Dermis blood vessel endothelial cell (primary cell): Measurements from ENCODE around the gene AMMECR1. TPM values are rescaled to one million over a fixed set of nuclear protein-coding genes. Genes with fewer than 3 reads are reported as not detected.
"Not testable (repeated sequence)": the region's sequence is repeated elsewhere in the genome, so short reads cannot be mapped to it uniquely, and the experiment has no call there.

Experiments
- DNase-seq: peaks from one replicate; pipeline ENCODE4 v3.0.0; 2010
- total RNA-seq: library from RNA; depleted of rRNA; stranded (reverse); fragments of >200 nt; gene quantifications from 2 replicates; pipeline ENCODE4 v1.2.3, GENCODE V29; 2014

Gene AMMECR1
- total RNA-seq, 1 donor from 2014 or later = 6.0 TPM

DNA sequence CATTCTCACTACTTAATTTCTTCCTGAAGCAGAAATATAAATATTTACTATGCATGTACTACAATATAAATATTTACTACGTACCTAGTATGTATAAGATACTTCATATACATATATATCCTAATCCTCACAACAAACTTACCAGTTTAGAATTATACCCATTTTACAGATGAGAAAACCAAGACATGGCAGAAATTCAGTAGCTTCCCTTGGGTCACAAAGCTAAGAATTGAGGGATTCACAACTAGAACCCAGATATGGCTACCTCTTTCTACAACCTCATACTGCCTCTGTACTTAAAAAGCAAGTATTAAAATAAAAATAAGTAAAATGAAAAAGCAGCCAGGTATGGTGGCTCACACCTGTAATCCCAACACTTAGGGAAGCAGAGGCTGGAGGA, 65.9 kb downstream of the AMMECR1 start:
- DNase-seq = no peak

- DNase-seq = no peak
Measured at GRCh38 chrX:110251526-110251925, 66.4 kb downstream of the AMMECR1 start.

GRCh38 chrX:110250847-110251246, 67.0 kb downstream of the AMMECR1 start:
- DNase-seq = no peak

DNA sequence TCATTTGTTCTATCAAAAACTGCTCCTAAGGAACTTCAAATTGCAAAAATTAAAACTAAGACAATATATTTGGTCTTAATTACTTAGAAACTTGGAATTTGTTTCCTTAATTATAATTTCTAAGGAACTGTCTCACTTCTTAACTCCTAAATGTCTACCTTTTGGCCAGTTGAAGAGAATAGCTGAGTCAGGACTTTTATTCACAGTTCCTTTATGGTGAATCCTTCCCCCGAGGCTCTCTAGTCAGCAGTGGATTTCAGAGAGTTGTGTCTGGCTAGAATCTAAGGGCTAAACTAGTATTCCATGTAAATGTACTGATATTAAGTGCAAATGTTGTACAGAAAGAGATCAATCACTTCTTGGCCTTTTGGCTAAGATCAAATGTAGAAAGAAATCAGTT, 69.3 kb downstream of the AMMECR1 start:
- DNase-seq = no peak

- DNase-seq = no peak
Measured at GRCh38 chrX:110245011-110245410, 72.9 kb downstream of the AMMECR1 start.

DNA sequence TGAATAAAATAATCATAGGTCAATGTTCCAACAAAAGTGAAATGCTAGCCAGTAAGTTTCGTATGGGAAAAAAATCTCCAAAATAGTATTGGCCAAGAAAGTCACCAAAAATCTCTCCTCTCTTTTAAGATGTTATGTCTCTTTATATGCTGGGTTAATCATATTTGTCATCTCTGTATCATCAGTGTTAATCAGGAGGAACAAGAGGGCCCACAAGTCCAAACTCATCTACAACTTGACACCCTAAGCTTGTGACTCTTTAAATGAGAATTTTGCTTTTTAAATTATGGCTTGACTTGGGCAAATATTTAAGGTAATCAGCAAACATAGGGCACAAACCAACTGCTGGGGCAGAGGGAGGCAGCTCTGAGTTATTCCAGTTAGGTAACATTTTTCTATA, 75.5 kb downstream of the AMMECR1 start:
- no peak for DNase-seq

GRCh38 chrX:110241816-110242215, 76.1 kb downstream of the AMMECR1 start:
- no peak for DNase-seq

DNA sequence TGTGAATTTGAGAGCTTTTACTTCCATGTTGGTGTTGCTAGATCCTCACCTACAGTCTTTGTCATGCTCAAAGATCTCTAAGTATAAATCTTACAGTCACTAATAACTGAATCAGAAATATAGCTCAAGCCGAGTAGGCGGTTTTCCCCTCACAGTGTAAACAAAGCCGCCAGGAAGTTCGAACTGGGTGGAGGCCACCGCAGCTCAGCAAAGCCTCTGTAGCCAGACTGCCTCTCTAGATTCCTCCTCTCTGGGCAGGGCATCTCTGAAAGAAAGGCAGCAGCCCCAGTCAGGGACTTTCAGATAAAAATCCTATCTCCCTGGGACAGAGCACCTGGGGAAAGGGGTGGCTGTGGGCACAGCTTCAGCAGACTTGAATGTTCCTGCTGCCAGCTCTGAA, 79.6 kb downstream of the AMMECR1 start:
- peak; percentile 35 for DNase-seq

- not testable (repeated sequence) for DNase-seq
Measured at GRCh38 chrX:110231485-110231884, 86.4 kb downstream of the AMMECR1 start.

DNA sequence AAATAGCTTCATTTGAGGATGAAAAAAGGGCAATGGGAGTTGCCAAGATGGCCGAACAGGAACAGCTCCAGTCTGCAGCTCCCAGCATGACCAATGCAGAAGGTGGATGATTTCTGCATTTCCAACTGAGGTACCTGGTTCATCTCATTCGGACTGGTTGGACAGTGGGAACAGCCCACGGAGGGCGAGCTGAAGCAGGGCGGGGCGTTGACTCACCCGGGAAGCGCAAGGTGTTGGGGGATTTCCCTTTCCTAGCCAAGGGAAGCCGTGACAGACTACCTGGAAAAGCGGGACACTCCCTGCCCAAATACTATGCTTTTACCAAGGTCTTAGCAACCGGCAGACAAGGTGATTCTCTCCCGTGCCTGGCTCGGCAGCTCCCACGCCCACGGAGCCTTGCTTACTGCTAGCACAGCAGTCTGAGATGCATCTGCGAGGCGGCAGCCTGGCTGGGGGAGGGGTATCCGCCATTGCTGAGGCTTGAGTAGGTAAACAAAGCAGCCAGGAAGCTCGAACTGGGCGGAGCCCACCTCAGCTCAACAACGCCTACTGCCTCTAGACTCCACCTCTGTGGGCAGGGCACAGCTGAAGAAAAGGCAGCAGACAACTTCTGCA, 88.3 kb downstream of the AMMECR1 start:
- DNase-seq = not testable (repeated sequence)

DNA sequence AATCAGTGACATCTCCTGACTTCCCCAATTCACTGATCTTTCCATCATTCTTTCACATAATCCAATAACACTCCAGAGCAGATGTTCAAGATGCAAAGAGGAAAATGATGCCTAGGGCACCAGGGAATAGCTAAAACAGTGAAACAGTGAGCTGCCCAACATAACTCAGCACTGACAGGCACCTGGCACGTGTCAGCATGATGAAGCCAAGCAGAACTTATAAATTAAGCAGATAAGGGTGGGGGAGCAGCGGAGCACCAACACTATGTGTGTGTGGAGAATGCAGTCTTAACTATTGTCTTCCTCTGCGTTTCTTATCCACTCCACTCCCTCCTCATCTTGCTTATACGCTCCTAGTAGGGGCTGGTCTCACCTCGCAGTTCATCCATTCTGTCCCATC, 89.4 kb downstream of the AMMECR1 start:
- no peak for DNase-seq

DNA sequence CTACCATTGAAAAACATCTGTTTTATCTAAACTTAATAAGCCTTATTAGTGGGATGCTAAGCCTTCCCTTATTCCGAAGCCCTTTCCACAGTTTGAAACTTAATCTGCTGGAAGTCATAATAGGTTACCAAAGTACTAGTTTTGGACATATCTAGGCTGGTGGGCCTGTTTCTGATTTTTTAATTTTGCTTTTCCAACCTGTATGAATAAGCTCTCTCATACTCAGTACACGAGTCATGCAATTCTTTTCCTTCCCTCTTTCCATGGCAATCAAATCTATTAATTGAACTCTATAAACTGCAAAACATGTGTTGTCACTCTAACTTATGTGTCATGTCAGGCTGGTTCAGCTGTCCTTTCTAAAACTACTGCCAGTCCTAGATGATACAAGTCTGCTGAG, 91.0 kb downstream of the AMMECR1 start:
- DNase-seq = no peak

DNA sequence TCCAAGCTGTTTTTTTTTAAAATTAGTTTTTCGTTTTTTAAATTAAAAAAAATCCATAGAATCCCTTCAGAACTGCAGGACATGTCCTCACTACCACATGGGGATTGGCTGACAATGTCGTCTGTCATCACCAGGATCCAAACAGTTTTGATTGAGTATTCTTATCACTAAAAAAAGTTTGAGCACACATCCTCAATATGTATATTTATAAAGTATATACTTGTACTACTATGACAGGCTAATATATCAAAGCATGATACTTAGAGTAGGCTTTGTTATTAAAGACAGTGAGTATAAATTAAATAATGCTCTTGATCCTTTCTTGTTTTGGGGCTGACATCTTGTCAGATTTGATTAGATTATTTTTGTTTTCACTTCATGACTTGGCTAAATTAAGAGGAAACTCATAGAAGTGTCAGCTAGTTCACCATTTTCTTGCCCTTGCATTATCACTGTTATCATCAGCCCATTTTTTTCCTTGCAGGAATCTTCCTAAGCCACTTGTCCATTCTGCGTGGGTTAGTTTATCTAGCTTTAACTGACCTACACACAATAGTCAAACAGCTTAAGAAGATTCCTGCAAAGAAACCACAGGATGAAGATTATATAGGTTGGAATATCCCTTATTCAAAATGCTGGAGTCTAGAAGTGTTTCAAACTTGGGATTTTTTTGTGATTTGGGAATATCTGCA, 92.8 kb downstream of the AMMECR1 start:
- DNase-seq = no peak

DNA sequence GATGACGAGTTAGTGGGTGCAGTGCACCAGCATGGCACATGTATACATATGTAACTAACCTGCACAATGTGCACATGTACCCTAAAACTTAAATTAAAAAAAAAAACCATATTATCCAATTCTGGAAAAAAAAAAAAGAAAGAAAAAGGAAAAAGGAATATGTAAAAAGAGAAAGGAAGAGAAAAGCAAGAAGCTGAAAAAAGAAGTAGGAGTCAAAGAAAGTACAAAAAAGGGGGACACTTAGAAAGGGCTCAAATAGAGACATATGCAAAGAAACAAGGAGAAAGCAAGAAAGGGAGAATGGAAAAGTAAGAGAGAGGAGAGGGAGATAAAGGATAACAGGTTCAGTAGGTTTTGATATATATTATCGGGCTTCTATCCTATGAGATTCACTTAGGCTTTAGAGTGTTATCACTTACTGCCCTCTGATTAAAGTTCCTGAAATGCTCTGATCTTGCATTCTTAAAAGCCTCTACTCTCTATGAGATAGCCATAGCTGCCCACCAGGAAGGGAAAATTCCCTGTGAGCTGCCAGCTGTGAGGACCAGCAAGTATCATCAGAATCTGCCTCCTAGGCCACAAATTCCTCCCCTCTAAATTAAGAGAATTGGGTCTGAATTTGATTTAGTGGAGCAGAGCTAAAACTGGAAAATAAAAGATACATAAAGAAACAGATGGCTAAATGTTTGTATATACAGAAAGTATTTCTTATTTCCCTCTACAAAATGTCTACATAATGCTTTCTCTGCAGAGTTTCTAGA, 95.2 kb downstream of the AMMECR1 start:
- no peak for DNase-seq

GRCh38 chrX:110219920-110220319, 98.0 kb downstream of the AMMECR1 start:
- no peak for DNase-seq

DNA sequence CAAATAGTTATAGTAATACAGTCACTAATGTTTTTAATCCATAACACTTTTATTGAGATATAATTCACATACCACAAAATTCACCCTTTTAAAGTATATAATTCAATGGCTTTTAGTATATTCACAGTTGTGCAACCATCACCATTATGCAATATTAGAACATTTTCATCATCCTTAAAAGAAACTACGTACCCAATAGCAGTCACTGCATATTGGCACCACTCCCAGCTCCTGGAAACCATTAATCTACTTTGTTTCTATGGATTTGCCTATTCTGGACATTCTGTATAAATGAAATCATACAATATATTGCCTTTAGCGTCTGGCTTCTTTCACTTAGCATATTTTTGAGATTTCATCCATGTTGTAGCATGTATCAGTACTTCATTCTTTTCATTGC, 99.3 kb downstream of the AMMECR1 start:
- no peak for DNase-seq

DNA sequence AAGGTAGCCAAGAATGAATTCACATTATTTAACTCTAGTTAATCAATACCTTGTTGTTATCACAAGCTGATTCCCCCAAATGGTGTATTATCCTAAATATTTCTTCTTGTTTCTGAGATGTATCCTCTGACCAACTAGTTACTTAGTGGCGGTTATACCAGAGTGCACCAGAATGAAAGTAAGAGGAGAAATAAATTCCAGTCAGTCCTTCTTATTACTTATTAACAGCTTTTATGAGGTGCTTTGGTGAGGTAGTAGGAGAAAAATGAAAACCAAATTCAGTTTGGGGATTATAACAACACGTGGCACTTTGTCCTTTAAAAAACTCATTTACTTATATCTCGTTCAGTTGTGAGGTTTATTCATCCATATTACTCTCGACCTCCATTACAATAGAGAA, 101.9 kb downstream of the AMMECR1 start:
- no peak for DNase-seq

- no peak for DNase-seq
Measured at GRCh38 chrX:110215411-110215810, 102.5 kb downstream of the AMMECR1 start.

DNA sequence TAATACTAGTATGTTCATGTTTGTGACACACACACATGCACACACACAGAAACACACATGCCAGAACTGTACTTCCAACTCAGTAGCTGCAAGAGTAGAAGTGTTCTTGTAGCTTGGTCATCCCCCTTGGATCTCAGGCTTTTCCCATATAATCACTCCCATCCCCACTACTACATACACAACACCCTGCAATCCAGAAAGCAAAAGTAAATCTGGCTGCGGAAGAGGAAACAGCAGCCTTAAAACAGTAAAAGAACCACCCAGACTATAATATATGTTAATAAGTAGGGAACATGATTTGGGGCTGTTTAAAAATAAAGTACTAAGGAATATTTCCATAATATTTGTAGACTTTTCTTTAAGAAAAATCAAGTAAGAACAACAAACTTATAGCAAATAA, 103.2 kb downstream of the AMMECR1 start:
- no peak for DNase-seq

DNA sequence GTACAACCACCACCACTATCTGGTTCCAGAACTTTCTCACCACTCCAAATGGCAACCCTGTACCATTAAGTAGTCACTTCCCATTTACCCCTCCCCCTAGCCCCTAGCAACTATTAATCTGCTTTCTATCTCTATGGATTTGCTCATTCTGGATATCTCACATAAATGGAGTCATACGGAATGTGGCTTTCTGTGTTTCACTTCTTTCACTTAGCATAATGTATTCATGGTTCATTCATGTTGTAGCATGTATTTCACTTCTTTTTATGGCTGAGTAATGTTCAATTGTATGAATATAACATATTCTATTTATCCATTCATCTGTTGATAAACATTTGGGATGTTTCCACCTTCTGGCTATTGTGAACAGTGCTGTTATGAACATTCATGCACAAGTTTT, 104.7 kb downstream of the AMMECR1 start:
- DNase-seq = no peak

GRCh38 chrX:110212299-110212698, 105.6 kb downstream of the AMMECR1 start:
- DNase-seq = peak; percentile 12

GRCh38 chrX:110211340-110211739, 106.5 kb downstream of the AMMECR1 start:
- DNase-seq = no peak

GRCh38 chrX:110210417-110211139, 107.3 kb downstream of the AMMECR1 start:
- DNase-seq = peak; percentile 66
